CD4-positive, alpha-beta T cell treated with Interferon alpha-2 for 1 hour (primary cell): Measurements from ENCODE around the gene DOCK8.

Experiments used
- DNase-seq, 2 donors: peaks; one replicate each; pipeline ENCODE4 v3.0.0-alpha.2; 2020 to 2022

The DOCK8 gene

GRCh38 chr9:511861-512260 is 297.2 kb downstream of the DOCK8 start:
- no peak for DNase-seq

GRCh38 chr9:512555-513272 is 298.0 kb downstream of the DOCK8 start:
- no peak for DNase-seq
